HepG2 (cell line): ENCODE results near the gene ITGB7. TPM values are rescaled to one million over a fixed set of nuclear protein-coding genes. Genes with fewer than 3 reads are reported as not detected.

ENCODE experiments used
- ATF7 ChIP-seq, 2 experiments: fragments of 450-650 bp in 1 of 2; sonication (generic) in 1 of 2; formaldehyde crosslinking in 1 of 2; IDR thresholded peaks; 2 replicates each; pipeline versions ENCODE4 v1.4.0 to v1.6.1; 2016 to 2020; ENCODE audit warnings: antibody characterized with exemption in 1 of 2, mild to moderate bottlenecking in 1 of 2, missing genetic modification reagents in 1 of 2
- CEBPB ChIP-seq: IDR thresholded peaks from 2 replicates; pipeline ENCODE4 v1.6.1; 2011; ENCODE audit warnings: low read depth, low read length, improper control_type of control experiment, borderline replicate concordance
- CEBPG ChIP-seq: IDR thresholded peaks from 2 replicates; pipeline ENCODE4 v1.6.1; 2016
- GLI4 ChIP-seq: sonication (generic); formaldehyde crosslinking; IDR thresholded peaks from 2 replicates; pipeline ENCODE4 v1.5.1; 2020; ENCODE audit warnings: missing genetic modification reagents, mild to moderate bottlenecking, moderate library complexity, borderline replicate concordance
- KDM2A ChIP-seq: sonication (generic); formaldehyde crosslinking; IDR thresholded peaks from 2 replicates; pipeline ENCODE4 v1.4.0; 2020; ENCODE audit warnings: low read depth, missing genetic modification reagents, borderline replicate concordance
- KIAA2018 ChIP-seq: sonication (generic); formaldehyde crosslinking; IDR thresholded peaks from 2 replicates; pipeline ENCODE4 v1.5.0; 2020; ENCODE audit warnings: mild to moderate bottlenecking, missing genetic modification reagents, borderline replicate concordance
- NFKBIZ ChIP-seq: IDR thresholded peaks from 2 replicates; pipeline ENCODE4 v1.6.1; 2018; ENCODE audit warnings: missing genetic modification reagents, missing compliant biosample characterization
- POGK ChIP-seq: sonication (generic); formaldehyde crosslinking; conservative IDR thresholded peaks from 2 replicates; pipeline ENCODE4 v1.8.0; 2022; ENCODE audit warnings: mild to moderate bottlenecking, moderate library complexity, missing genetic modification reagents
- RBM39 ChIP-seq: fragments of 200-400 bp; formaldehyde crosslinking; IDR thresholded peaks from one replicate; pipeline ENCODE4 v1.6.1; 2018; ENCODE audit warnings: antibody characterized with exemption, mild to moderate bottlenecking, low read depth, low read length; ENCODE audit not compliant: poor library complexity, severe bottlenecking
- SKI ChIP-seq: fragments of 450-650 bp; IDR thresholded peaks from one replicate; pipeline ENCODE4 v1.6.1; 2018; ENCODE audit warnings: mild to moderate bottlenecking; ENCODE audit not compliant: partially characterized antibody
- WIZ ChIP-seq: sonication (generic); formaldehyde crosslinking; IDR thresholded peaks from 2 replicates; pipeline ENCODE4 v1.5.1; 2020; ENCODE audit warnings: mild to moderate bottlenecking, missing genetic modification reagents
- ZHX1 ChIP-seq: sonication (generic); formaldehyde crosslinking; IDR thresholded peaks from 2 replicates; pipeline ENCODE4 v1.8.1; 2022; ENCODE audit warnings: low read depth, mild to moderate bottlenecking, missing genetic modification reagents
- ZNF12 ChIP-seq: sonication (generic); formaldehyde crosslinking; IDR thresholded peaks from 2 replicates; pipeline ENCODE4 v1.5.0; 2020; ENCODE audit warnings: missing genetic modification reagents
- ZNF567 ChIP-seq: sonication (generic); formaldehyde crosslinking; IDR thresholded peaks from 2 replicates; pipeline ENCODE4 v1.8.1; 2023; ENCODE audit warnings: mild to moderate bottlenecking, missing genetic modification reagents, borderline replicate concordance
- ZNF703 ChIP-seq: sonication (generic); formaldehyde crosslinking; IDR thresholded peaks from 2 replicates; pipeline ENCODE4 v1.5.1; 2020; ENCODE audit warnings: missing genetic modification reagents, mild to moderate bottlenecking, moderate library complexity, borderline replicate concordance
- polyA plus RNA-seq, 8 experiments: library from polyadenylated mRNA; depleted of rRNA in 3 of 8; stranded (reverse) in 7 of 8; unstranded in 1 of 8; fragments of >200 nt; fragmentation: Illumina TruSeq in 4 of 8; extraction: Trizol in 4 of 8; gene quantifications; 2 replicates each; pipeline versions ENCODE4 v1.2.1 to v1.2.3, GENCODE V29; 2011 to 2016; ENCODE audit warnings: low read depth in 4 of 8, missing spikeins in 1 of 8, mixed read lengths in 1 of 8; ENCODE audit not compliant: insufficient read depth in 1 of 8
- total RNA-seq, 5 experiments: library from RNA; depleted of rRNA; stranded (reverse); fragments of >200 nt; fragmentation: Illumina TruSeq; extraction: Trizol; gene quantifications; 2 replicates each; pipeline ENCODE4 v1.2.3, GENCODE V29; 2016; ENCODE audit warnings: low read depth in 1 of 5

Gene ITGB7
- total and polyA plus RNA-seq, 2 of the 13 experiments (the other 11 are each of a cell fraction or from before 2014, with no cell fraction given): 0.16 to 0.18 TPM

GRCh38 chr12:53217051-53217930 is 10.2 kb upstream of the ITGB7 start (continued):
- TF ChIP-seq RBM39 (no peak), SKI (no peak), ATF7 (IDR thresholded peaks at IDR 0.05) (no peak), ATF7 (CRISPR knock-in tag; IDR thresholded peaks at IDR 0.05) (no peak), NFKBIZ (no peak), GLI4 (CRISPR knock-in tag) (no peak), CEBPG (CRISPR knock-in tag) (peak; percentile 60), KDM2A (no peak), ZNF567 (no peak), WIZ (no peak), ZNF703 (CRISPR knock-in tag) (no peak), CEBPB (peak; percentile 80), ZNF12 (CRISPR knock-in tag) (no peak), KIAA2018 (CRISPR knock-in tag) (no peak), ZHX1 (no peak), POGK (CRISPR knock-in tag) (peak; percentile 44; the same call in 1 of the 2 replicates)
